ENCODE measurements around the gene MYOF. TPM values are rescaled to one million over a fixed set of nuclear protein-coding genes. Genes with fewer than 3 reads are reported as not detected.
"Not testable (repeated sequence)": the region's sequence is repeated elsewhere in the genome, so short reads cannot be mapped to it uniquely, and the experiment has no call there.

MYOF gene
- polyA plus RNA-seq, 1 donor (not counting 4 experiments of a cell fraction or from before 2014, with no cell fraction given) = 232 TPM

- dilution Hi-C loops (cut with MboI; ENCODE audit: extremely low pct_ligation_motif_present, low sequenced_read_pairs) = no loop called here
- FAIRE-seq (peak; percentile 39), DNase-seq (ENCODE audit: low read depth, low spot score) (no peak)
- peak overlapping the region; percentile 4 to 31 (median 17) for H3K4me3 ChIP-seq (ENCODE audit: control insufficient read depth in 2 of 3, extremely low read depth in 1 of 3, insufficient read depth in 2 of 3, low read depth in 1 of 3, low read length in 3 of 3)
- no peaks in the 10 kb centered on the region for H3K9me3 ChIP-seq (ENCODE audit: control insufficient read depth, low read depth, low read length)
- no peak overlapping the region for H2AFZ ChIP-seq (ENCODE audit: control insufficient read depth, low read length)
- H4K20me1 ChIP-seq (ENCODE audit: control insufficient read depth, extremely low read depth, insufficient read depth, low read length) = no peaks in the 10 kb centered on the region
- peaks cover 63% of the 10 kb centered on the region for H3K79me2 ChIP-seq (ENCODE audit: control insufficient read depth, insufficient read depth, low read length)
- peaks cover 88% of the 10 kb centered on the region for H3K4me1 ChIP-seq (ENCODE audit: control insufficient read depth, extremely low read depth, insufficient read depth, low read length)
- peaks cover 2% of the 10 kb centered on the region for H3K9me1 ChIP-seq (ENCODE audit: control insufficient read depth, extremely low read depth, insufficient read depth, low read length)
- H3K9ac ChIP-seq (ENCODE audit: control insufficient read depth, extremely low read depth, insufficient read depth, low read length) = peak overlapping the region; percentile 72
- TF ChIP-seq EZH2 (IDR thresholded peaks at IDR 0.05; ENCODE audit: low read length) (no peak), CTCF (optimal IDR thresholded peaks at IDR 0.05 in 1 of 3, IDR thresholded peaks at IDR 0.05 in 1 of 3, conservative IDR thresholded peaks at IDR 0.05 in 1 of 3; ENCODE audit: extremely low read depth in 1 of 3, insufficient read depth in 2 of 3, low read length in 3 of 3) (peak in 2 of 3 experiments; percentile 3 to 34)
- H3K36me3 ChIP-seq (ENCODE audit: control insufficient read depth in 2 of 2, extremely low read depth in 1 of 2, insufficient read depth in 2 of 2, low read length in 2 of 2) = peaks cover 16 to 21% of the 10 kb centered on the region in 2 experiments
- H3K27ac ChIP-seq (ENCODE audit: control insufficient read depth, insufficient read depth, low read length) = peak overlapping the region; percentile 89
- peak overlapping the region; percentile 72 for H3K4me2 ChIP-seq (ENCODE audit: control insufficient read depth, extremely low read depth, insufficient read depth, low read depth, low read length)
- H3K27me3 ChIP-seq (ENCODE audit: control insufficient read depth, extremely low read depth, insufficient read depth, low read length) = no peaks in the 10 kb centered on the region
These were observed 13.5 kb downstream of the MYOF start for GRCh38 chr10:93468461-93469213.

- H3K9me3 ChIP-seq (ENCODE audit: control insufficient read depth, low read depth, low read length); H3K9me1 ChIP-seq (ENCODE audit: control insufficient read depth, extremely low read depth, insufficient read depth, low read length); DNase-seq (ENCODE audit: low read depth, low spot score); H4K20me1 ChIP-seq (ENCODE audit: control insufficient read depth, extremely low read depth, insufficient read depth, low read length); H2AFZ ChIP-seq (ENCODE audit: control insufficient read depth, low read length); dilution Hi-C loops (cut with MboI; ENCODE audit: extremely low pct_ligation_motif_present, low sequenced_read_pairs); H3K27me3 ChIP-seq (ENCODE audit: control insufficient read depth, extremely low read depth, insufficient read depth, low read length); FAIRE-seq: not testable (repeated sequence)
- H3K9ac ChIP-seq (ENCODE audit: control insufficient read depth, extremely low read depth, insufficient read depth, low read length) = peak overlapping the region; percentile 72
- peak overlapping the region; percentile 89 for H3K27ac ChIP-seq (ENCODE audit: control insufficient read depth, insufficient read depth, low read length)
- peaks cover 55% of the 10 kb centered on the region for H3K79me2 ChIP-seq (ENCODE audit: control insufficient read depth, insufficient read depth, low read length)
- peak overlapping the region in 1 of 3 experiments; percentile 17 for H3K4me3 ChIP-seq (ENCODE audit: control insufficient read depth in 2 of 3, extremely low read depth in 1 of 3, insufficient read depth in 2 of 3, low read depth in 1 of 3, low read length in 3 of 3)
- peak overlapping the region; percentile 72 for H3K4me2 ChIP-seq (ENCODE audit: control insufficient read depth, extremely low read depth, insufficient read depth, low read depth, low read length)
- H3K36me3 ChIP-seq (ENCODE audit: control insufficient read depth in 2 of 2, extremely low read depth in 1 of 2, insufficient read depth in 2 of 2, low read length in 2 of 2) = peaks cover 10 to 13% of the 10 kb centered on the region in 2 experiments
- H3K4me1 ChIP-seq (ENCODE audit: control insufficient read depth, extremely low read depth, insufficient read depth, low read length) = peaks cover 85% of the 10 kb centered on the region
These were observed 14.5 kb downstream of the MYOF start for GRCh38 chr10:93467635-93468034.
